Measurements from ENCODE around the gene TPI1.

DNA sequence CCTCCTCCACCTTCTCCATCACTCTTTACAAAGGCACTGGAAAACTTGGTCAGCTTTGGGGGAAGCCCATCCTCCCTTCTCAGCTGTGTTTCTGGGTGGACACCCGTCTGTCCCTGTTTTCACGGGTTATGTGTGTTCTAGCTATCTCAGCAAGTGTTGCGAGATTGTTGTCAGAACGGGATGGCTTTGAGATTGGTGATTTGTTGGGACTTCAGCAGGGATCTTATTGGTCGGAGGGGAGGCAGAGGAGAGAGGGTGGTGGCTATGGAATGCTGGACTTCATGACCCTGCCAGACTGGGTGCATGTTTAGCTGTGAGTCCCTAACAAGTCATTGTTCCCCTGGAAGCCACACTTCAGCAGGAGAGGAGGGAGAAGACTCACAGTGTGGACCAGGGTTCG is 13.3 kb upstream of the TPI1 start:
- TF ChIP-seq, protein P1, sequence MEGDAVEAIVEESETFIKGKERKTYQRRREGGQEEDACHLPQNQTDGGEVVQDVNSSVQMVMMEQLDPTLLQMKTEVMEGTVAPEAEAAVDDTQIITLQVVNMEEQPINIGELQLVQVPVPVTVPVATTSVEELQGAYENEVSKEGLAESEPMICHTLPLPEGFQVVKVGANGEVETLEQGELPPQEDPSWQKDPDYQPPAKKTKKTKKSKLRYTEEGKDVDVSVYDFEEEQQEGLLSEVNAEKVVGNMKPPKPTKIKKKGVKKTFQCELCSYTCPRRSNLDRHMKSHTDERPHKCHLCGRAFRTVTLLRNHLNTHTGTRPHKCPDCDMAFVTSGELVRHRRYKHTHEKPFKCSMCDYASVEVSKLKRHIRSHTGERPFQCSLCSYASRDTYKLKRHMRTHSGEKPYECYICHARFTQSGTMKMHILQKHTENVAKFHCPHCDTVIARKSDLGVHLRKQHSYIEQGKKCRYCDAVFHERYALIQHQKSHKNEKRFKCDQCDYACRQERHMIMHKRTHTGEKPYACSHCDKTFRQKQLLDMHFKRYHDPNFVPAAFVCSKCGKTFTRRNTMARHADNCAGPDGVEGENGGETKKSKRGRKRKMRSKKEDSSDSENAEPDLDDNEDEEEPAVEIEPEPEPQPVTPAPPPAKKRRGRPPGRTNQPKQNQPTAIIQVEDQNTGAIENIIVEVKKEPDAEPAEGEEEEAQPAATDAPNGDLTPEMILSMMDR (IDR thresholded peaks at IDR 0.05), result no peak
- TF ChIP-seq POLR2A (IDR thresholded peaks at IDR 0.05), result no peak

All from thyroid gland (tissue), 4 donors.